Thymus (tissue), 11 donors: ENCODE results near the gene TBX1. TPM values are rescaled to one million over a fixed set of nuclear protein-coding genes. Genes with fewer than 3 reads are reported as not detected.

Experiments
- DNase-seq, 9 donors: peaks; one replicate each; pipeline ENCODE4 v3.0.0-alpha.2; 2013; ENCODE audit warnings: low spot score in 9 of 9, low read depth in 6 of 9, missing footprints in 1 of 9
- H3K27ac ChIP-seq, 2 donors: one replicate each; pipeline ENCODE4 v1.5.1; 2013; ENCODE audit warnings: control low read depth in 1 of 2, low read depth in 1 of 2, low read length in 1 of 2, mild to moderate bottlenecking in 1 of 2, moderate library complexity in 1 of 2
- H3K27me3 ChIP-seq, 2 donors: one replicate each; pipeline ENCODE4 v1.5.1; 2013; ENCODE audit warnings: low read length in 1 of 2; ENCODE audit not compliant: control insufficient read depth in 2 of 2, insufficient read depth in 1 of 2
- H3K36me3 ChIP-seq, 2 donors: one replicate each; pipeline ENCODE4 v1.5.1; 2013; ENCODE audit warnings: low read length in 1 of 2, mild to moderate bottlenecking in 1 of 2, moderate library complexity in 1 of 2; ENCODE audit not compliant: control insufficient read depth in 2 of 2, insufficient read depth in 2 of 2
- H3K4me1 ChIP-seq, 2 donors: one replicate each; pipeline ENCODE4 v1.5.1; 2013; ENCODE audit warnings: low read length in 2 of 2; ENCODE audit not compliant: control insufficient read depth in 2 of 2, insufficient read depth in 2 of 2
- H3K4me3 ChIP-seq, 2 donors: one replicate each; pipeline ENCODE4 v1.5.1; 2013; ENCODE audit warnings: low read length in 2 of 2, control low read depth in 1 of 2, mild to moderate bottlenecking in 1 of 2
- H3K9me3 ChIP-seq, 2 donors: one replicate each; pipeline ENCODE4 v1.5.1; 2013; ENCODE audit warnings: low read length in 1 of 2, mild to moderate bottlenecking in 1 of 2; ENCODE audit not compliant: control insufficient read depth in 2 of 2, insufficient read depth in 1 of 2
- WGBS: extraction: QIAGEN DNeasy Blood & Tissue Kit; methylation state at CpG from one replicate; pipeline ENCODE4 v1.1.7; 2013; 5-methylcytosine and 5-hydroxymethylcytosine counted together
- polyA plus RNA-seq: library from polyadenylated mRNA; stranded (reverse); fragments of 200-250 nt; gene quantifications from one replicate; pipeline ENCODE4 v1.2.3, GENCODE V29; 2013
- total RNA-seq: library from RNA; stranded (reverse); fragments of 120-200 nt; gene quantifications from one replicate; pipeline ENCODE4 v1.2.4, GENCODE V29; 2013
- donor health status: healthy.

TBX1 gene
- total and polyA plus RNA-seq, 2 donors: 0.05 to 0.96 TPM

- DNase-seq: no peak
These were observed 24.0 kb downstream of the TBX1 start for GRCh38 chr22:19784384-19785175.

GRCh38 chr22:19785461-19786263 lies 25.1 kb downstream of the TBX1 start:
- H3K27ac ChIP-seq: no peak overlapping the region
- 97% methylated on average over 22 of the region's 22 CpGs for WGBS
- no peak for DNase-seq
- H3K27me3 ChIP-seq: peaks cover 0 to 3% of the 10 kb centered on the region in 2 donors
- H3K36me3 ChIP-seq: peaks cover 14 to 17% of the 10 kb centered on the region in 2 donors
- no peaks in the 10 kb centered on the region for H3K4me1 ChIP-seq
- H3K9me3 ChIP-seq: peaks cover 1 to 21% of the 10 kb centered on the region in 2 donors
- H3K4me3 ChIP-seq: no peak overlapping the region

More at GRCh38 chr22:19784384-19785175, 24.0 kb downstream of the TBX1 start:
- H3K4me1 ChIP-seq: peaks cover 0 to 4% of the 10 kb centered on the region in 2 donors
- no peak overlapping the region for H3K4me3 ChIP-seq
- peaks cover 1 to 13% of the 10 kb centered on the region in 2 donors for H3K9me3 ChIP-seq
- WGBS: 97% methylated on average over 33 of the region's 33 CpGs
- H3K27me3 ChIP-seq: peaks cover 0 to 3% of the 10 kb centered on the region in 2 donors
- peaks cover 11 to 13% of the 10 kb centered on the region in 2 donors for H3K36me3 ChIP-seq
- no peak overlapping the region for H3K27ac ChIP-seq

GRCh38 chr22:19786264-19786585 lies 25.6 kb downstream of the TBX1 start:
- WGBS: 94% methylated on average over 6 of the region's 6 CpGs
- DNase-seq: no peak
- Histone ChIP-seq H3K27me3 (peaks cover 0 to 3% of the 10 kb centered on the region in 2 donors), H3K9me3 (peaks cover 1 to 21% of the 10 kb centered on the region in 2 donors), H3K27ac (no peak overlapping the region), H3K36me3 (peaks cover 14 to 20% of the 10 kb centered on the region in 2 donors), H3K4me3 (no peak overlapping the region), H3K4me1 (no peaks in the 10 kb centered on the region)

GRCh38 chr22:19786959-19787848 lies 26.6 kb downstream of the TBX1 start:
- Histone ChIP-seq H3K27ac (no peak overlapping the region), H3K27me3 (peaks cover 0 to 3% of the 10 kb centered on the region in 2 donors), H3K4me1 (no peaks in the 10 kb centered on the region), H3K4me3 (no peak overlapping the region), H3K36me3 (peaks cover 21 to 22% of the 10 kb centered on the region in 2 donors), H3K9me3 (peaks cover 1 to 31% of the 10 kb centered on the region in 2 donors)
- no peak for DNase-seq
- 99% methylated on average over 28 of the region's 28 CpGs for WGBS

- H3K9me3 ChIP-seq: peaks cover 1 to 32% of the 10 kb centered on the region in 2 donors
- WGBS: 96% methylated on average over 9 of the region's 9 CpGs
- H3K4me1 ChIP-seq: no peaks in the 10 kb centered on the region
- no peaks in the 10 kb centered on the region for H3K27me3 ChIP-seq
- H3K27ac ChIP-seq: no peak overlapping the region
- peaks cover 21 to 22% of the 10 kb centered on the region in 2 donors for H3K36me3 ChIP-seq
- DNase-seq: no peak
- no peak overlapping the region for H3K4me3 ChIP-seq
These were observed 27.2 kb downstream of the TBX1 start for GRCh38 chr22:19787849-19788141.

GRCh38 chr22:19788661-19789225 lies 28.2 kb downstream of the TBX1 start:
- WGBS: 99% methylated on average over 34 of the region's 34 CpGs
- H3K4me1 ChIP-seq: no peaks in the 10 kb centered on the region
- H3K4me3 ChIP-seq: no peak overlapping the region
- no peak for DNase-seq
- no peaks in the 10 kb centered on the region for H3K27me3 ChIP-seq
- no peak overlapping the region for H3K27ac ChIP-seq
- H3K36me3 ChIP-seq: peaks cover 21 to 22% of the 10 kb centered on the region in 2 donors
- H3K9me3 ChIP-seq: peaks cover 1 to 29% of the 10 kb centered on the region in 2 donors

GRCh38 chr22:19789406-19789805 lies 28.8 kb downstream of the TBX1 start:
- H3K4me1 ChIP-seq: no peaks in the 10 kb centered on the region
- H3K27me3 ChIP-seq: no peaks in the 10 kb centered on the region
- H3K4me3 ChIP-seq: no peak overlapping the region
- H3K36me3 ChIP-seq: peaks cover 21 to 22% of the 10 kb centered on the region in 2 donors
- WGBS: 97% methylated on average over 16 of the region's 16 CpGs
- no peak overlapping the region for H3K27ac ChIP-seq
- peaks cover 1 to 29% of the 10 kb centered on the region in 2 donors for H3K9me3 ChIP-seq
- DNase-seq: no peak

GRCh38 chr22:19789828-19790227 lies 29.2 kb downstream of the TBX1 start:
- H3K27me3 ChIP-seq: no peaks in the 10 kb centered on the region
- 98% methylated on average over 6 of the region's 6 CpGs for WGBS
- H3K27ac ChIP-seq: no peak overlapping the region
- no peak for DNase-seq
- H3K9me3 ChIP-seq: peaks cover 1 to 29% of the 10 kb centered on the region in 2 donors
- H3K4me3 ChIP-seq: no peak overlapping the region
- peaks cover 21 to 22% of the 10 kb centered on the region in 2 donors for H3K36me3 ChIP-seq
- no peaks in the 10 kb centered on the region for H3K4me1 ChIP-seq
